Mucosa of rectum (tissue), 2 donors: ENCODE results near the gene RAD50.
"Not testable (repeated sequence)": the region's sequence is repeated elsewhere in the genome, so short reads cannot be mapped to it uniquely, and the experiment has no call there.

ENCODE experiments used
- H3K27ac ChIP-seq, 2 donors: one replicate each; pipeline ENCODE4 v1.7.0; 2013; ENCODE audit warnings: inconsistent platforms in 2 of 2, low read depth in 2 of 2, low read length in 2 of 2
- H3K27me3 ChIP-seq, 2 donors: one replicate each; pipeline ENCODE4 v1.7.0; 2013; ENCODE audit warnings: low read length in 2 of 2; ENCODE audit not compliant: control insufficient read depth in 2 of 2, insufficient read depth in 2 of 2
- H3K36me3 ChIP-seq, 2 donors: one replicate each; pipeline ENCODE4 v1.7.0; 2013; ENCODE audit warnings: low read length in 2 of 2; ENCODE audit not compliant: control insufficient read depth in 2 of 2, insufficient read depth in 2 of 2
- H3K4me1 ChIP-seq, 2 donors: one replicate each; pipeline ENCODE4 v1.7.0; 2013; ENCODE audit warnings: low read length in 2 of 2, mild to moderate bottlenecking in 1 of 2; ENCODE audit not compliant: control insufficient read depth in 2 of 2, insufficient read depth in 2 of 2
- H3K4me3 ChIP-seq, 2 donors: one replicate each; pipeline ENCODE4 v1.7.0; 2013; ENCODE audit warnings: low read length in 2 of 2
- H3K9ac ChIP-seq, 2 donors: one replicate each; pipeline ENCODE4 v1.7.0; 2013; ENCODE audit warnings: low read length in 2 of 2, low read depth in 1 of 2, mild to moderate bottlenecking in 1 of 2
- H3K9me3 ChIP-seq, 2 donors: one replicate each; pipeline ENCODE4 v1.7.0; 2013; ENCODE audit warnings: low read length in 2 of 2; ENCODE audit not compliant: control insufficient read depth in 2 of 2
- donor health status: healthy.
- donor health status: Normal muscosa, but diverticular disease.

RAD50 gene

GRCh38 chr5:132681983-132682382 is 125.2 kb downstream of the RAD50 start:
- no peaks in the 10 kb centered on the region for H3K27me3 ChIP-seq
- no peaks in the 10 kb centered on the region for H3K36me3 ChIP-seq
- H3K27ac ChIP-seq, result no peak overlapping the region
- no peaks in the 10 kb centered on the region for H3K4me1 ChIP-seq
- H3K4me3 ChIP-seq, result no peak overlapping the region
- no peaks in the 10 kb centered on the region for H3K9me3 ChIP-seq
- H3K9ac ChIP-seq, result no peak overlapping the region

- H3K9me3 ChIP-seq, result no peaks in the 10 kb centered on the region
- no peak overlapping the region for H3K27ac ChIP-seq
- no peak overlapping the region for H3K9ac ChIP-seq
- H3K27me3 ChIP-seq, result no peaks in the 10 kb centered on the region
- no peak overlapping the region for H3K4me3 ChIP-seq
- no peaks in the 10 kb centered on the region for H3K36me3 ChIP-seq
- H3K4me1 ChIP-seq, result no peaks in the 10 kb centered on the region
These were observed 127.7 kb downstream of the RAD50 start for GRCh38 chr5:132684491-132684890.

DNA sequence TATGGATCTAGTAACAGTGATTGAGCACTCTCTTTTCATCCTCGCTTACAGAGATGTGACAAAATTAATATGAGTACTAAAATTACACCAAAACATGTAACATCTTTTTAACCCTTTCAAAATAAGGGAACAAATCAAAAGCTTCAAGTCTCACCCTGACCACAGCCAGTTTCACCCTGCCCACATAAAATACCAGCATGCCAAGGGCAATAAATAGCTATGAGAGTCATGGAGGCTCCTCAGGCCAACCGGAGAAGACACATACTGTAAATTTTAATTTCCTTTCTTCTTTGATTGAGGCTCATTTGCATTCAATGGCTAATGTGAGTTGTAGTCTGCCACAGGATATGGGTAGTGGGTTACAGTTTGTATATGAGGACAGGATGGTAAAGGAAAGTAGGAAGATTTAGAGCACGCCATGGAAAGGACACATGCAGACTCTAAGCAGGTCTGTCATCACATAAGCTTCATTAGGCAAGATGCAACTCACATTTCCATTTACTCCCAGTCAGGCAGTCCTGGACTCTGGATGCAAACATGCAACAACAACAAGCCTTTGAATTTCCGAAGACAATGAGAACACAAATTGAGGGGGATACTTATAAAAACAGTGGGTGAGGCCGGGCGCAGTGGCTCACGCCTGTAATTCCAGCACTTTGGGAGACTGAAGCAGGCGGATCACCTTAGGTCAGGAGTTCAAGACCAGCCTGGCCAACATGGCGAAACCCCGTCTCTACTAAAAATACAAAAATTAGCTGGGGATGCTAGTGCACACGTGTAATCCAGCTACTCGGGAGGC is 128.3 kb downstream of the RAD50 start:
- Histone ChIP-seq H3K9ac (no peak overlapping the region), H3K36me3 (no peaks in the 10 kb centered on the region), H3K27ac (no peak overlapping the region), H3K27me3 (no peaks in the 10 kb centered on the region), H3K4me3 (no peak overlapping the region), H3K4me1 (no peaks in the 10 kb centered on the region), H3K9me3 (no peaks in the 10 kb centered on the region)

DNA sequence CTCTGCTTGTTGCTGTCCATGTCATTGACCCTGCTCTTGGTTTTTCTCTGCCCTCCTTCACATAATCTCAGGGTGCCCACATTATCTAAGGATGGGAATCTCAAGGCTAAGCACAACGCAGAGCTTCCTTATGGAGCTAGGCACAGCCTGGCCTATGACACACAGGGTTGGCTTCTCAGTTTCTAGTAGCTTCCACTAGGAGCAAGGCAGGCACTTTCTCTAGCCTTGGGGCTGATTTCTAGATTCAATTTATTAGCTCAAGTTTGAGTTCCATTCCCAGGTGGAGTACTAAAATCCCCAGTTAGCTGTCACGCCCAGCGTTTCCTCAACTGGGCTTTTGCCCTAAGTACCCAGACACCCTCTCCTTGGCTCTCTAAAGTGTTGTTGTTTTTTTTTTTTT is 129.4 kb downstream of the RAD50 start:
- H3K4me1 ChIP-seq, result no peaks in the 10 kb centered on the region
- H3K9ac ChIP-seq, result no peak overlapping the region
- H3K9me3 ChIP-seq, result no peaks in the 10 kb centered on the region
- no peak overlapping the region for H3K27ac ChIP-seq
- H3K4me3 ChIP-seq, result no peak overlapping the region
- no peaks in the 10 kb centered on the region for H3K36me3 ChIP-seq
- H3K27me3 ChIP-seq, result no peaks in the 10 kb centered on the region

DNA sequence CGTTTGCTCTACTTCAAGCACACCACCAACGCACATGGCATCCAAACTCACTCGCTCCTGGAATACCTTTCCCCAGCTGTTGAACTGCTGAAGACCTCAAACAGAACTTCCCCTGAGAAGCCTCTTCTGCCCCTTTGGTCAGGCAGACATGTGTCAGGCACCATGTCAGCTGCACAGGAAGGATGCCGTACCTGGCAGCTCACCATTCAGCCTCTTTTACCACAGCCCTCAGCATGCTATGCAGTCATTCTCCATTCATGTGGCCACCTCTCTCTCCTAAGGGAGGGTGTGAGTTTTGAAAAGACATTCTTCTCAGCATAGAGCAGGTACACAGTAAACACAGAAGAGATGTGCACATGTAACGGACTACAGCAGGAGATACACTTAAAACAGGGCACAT is 131.2 kb downstream of the RAD50 start:
- no peaks in the 10 kb centered on the region for H3K27me3 ChIP-seq
- H3K9ac ChIP-seq, result no peak overlapping the region
- no peaks in the 10 kb centered on the region for H3K9me3 ChIP-seq
- H3K36me3 ChIP-seq, result no peaks in the 10 kb centered on the region
- no peak overlapping the region for H3K4me3 ChIP-seq
- H3K27ac ChIP-seq, result no peak overlapping the region
- no peaks in the 10 kb centered on the region for H3K4me1 ChIP-seq

DNA sequence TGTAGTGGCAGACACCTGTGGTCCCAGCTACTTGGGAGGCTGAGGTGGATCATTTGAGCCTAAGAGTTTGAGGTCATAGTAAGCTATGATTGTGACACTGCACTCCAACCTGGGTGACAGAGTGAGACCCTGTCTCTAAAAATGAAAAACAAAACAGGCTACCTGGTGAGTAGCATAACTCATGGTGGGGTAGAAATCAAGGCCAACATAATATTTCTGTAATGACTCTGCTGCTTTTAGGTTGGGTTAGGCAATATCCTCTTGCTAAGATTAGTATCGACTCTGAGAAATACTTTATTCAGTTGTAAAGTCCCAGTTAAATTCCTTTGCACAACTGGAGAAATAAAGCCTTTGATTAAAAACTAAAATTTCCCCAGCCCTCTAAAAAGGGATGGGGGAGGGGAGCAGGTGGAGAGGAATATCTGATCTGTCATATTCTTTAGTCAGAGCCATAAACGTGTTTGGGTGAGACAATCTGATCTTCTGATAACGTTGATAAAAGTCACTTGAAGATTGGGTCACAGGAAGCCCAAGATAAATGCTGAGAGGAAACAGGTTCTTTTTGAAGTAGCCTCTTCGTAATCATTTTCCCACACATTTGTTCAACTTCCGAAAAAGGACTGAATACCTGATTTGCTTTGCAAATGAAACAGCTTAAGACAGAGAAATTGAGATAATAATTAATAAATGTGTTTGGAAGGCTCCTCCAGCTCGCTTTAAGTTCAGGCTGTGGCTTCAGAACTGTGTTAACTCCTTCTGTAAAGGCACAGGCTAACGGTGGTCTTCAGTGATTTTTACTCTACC is 132.0 kb downstream of the RAD50 start:
- H3K4me3 ChIP-seq, result no peak overlapping the region
- H3K27ac ChIP-seq, result no peak overlapping the region
- no peaks in the 10 kb centered on the region for H3K9me3 ChIP-seq
- H3K27me3 ChIP-seq, result no peaks in the 10 kb centered on the region
- H3K36me3 ChIP-seq, result no peaks in the 10 kb centered on the region
- no peaks in the 10 kb centered on the region for H3K4me1 ChIP-seq
- no peak overlapping the region for H3K9ac ChIP-seq

- Histone ChIP-seq H3K9me3 (no peaks in the 10 kb centered on the region), H3K27ac (no peak overlapping the region), H3K9ac (no peak overlapping the region), H3K36me3 (no peaks in the 10 kb centered on the region), H3K4me1 (no peaks in the 10 kb centered on the region), H3K27me3 (no peaks in the 10 kb centered on the region), H3K4me3 (no peak overlapping the region)
These were observed 132.7 kb downstream of the RAD50 start for GRCh38 chr5:132689513-132689912.

DNA sequence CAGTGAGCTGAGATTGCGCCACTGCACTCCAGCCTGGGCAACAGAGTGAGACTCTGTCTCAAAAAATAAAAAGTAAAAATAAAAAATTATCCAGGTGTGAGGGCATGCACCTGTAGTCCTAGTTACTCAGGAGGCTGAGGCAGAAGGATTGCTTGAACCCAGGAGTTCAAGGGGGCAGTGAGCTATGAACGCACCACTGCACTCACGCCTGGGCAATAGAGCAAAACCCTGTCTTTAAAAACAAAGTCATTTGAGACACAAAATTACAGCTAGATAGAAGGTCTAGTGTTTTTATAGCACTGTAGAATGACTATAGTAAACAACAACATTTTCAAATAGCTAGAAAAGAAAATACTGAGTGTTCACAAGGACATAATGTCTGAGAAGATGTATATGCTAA is 133.4 kb downstream of the RAD50 start:
- Histone ChIP-seq H3K9me3 (no peaks in the 10 kb centered on the region), H3K27me3 (no peaks in the 10 kb centered on the region), H3K9ac (no peak overlapping the region), H3K36me3 (no peaks in the 10 kb centered on the region), H3K4me3 (no peak overlapping the region), H3K4me1 (no peaks in the 10 kb centered on the region), H3K27ac (no peak overlapping the region)

GRCh38 chr5:132691755-132692631 is 135.2 kb downstream of the RAD50 start:
- not testable (repeated sequence) for H3K27ac ChIP-seq, H3K4me1 ChIP-seq, H3K36me3 ChIP-seq, H3K9ac ChIP-seq, H3K27me3 ChIP-seq, H3K4me3 ChIP-seq, H3K9me3 ChIP-seq

DNA sequence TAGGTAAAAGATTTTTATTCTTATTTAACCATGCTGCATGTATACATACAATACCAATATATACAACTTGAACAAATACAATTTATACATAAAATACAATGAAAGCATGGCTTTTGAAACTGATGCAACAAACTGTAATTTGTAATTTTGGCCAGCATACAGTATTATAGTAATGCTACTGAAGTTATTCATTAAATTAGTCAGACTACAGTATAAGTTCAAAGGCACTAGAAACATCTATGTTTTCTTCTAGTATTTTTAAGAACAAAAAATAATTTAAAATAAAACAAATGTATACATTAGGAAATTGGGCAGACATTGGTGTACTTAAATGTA is 135.8 kb downstream of the RAD50 start:
- no peaks in the 10 kb centered on the region for H3K9me3 ChIP-seq
- H3K27ac ChIP-seq, result no peak overlapping the region
- H3K27me3 ChIP-seq, result no peaks in the 10 kb centered on the region
- peaks cover 0 to 1% of the 10 kb centered on the region in 2 donors for H3K36me3 ChIP-seq
- H3K4me1 ChIP-seq, result no peaks in the 10 kb centered on the region
- H3K9ac ChIP-seq, result no peak overlapping the region
- H3K4me3 ChIP-seq, result no peak overlapping the region
